Lung (tissue), 12 donors: Measurements from ENCODE around the gene PTPN14. TPM values are rescaled to one million over a fixed set of nuclear protein-coding genes. Genes with fewer than 3 reads are reported as not detected.
A peak's percentile ranks its signal among the peaks of the same experiment; 100 is the strongest.

Experiments
- ATAC-seq: fragments of 200-7000 bp; cut with Tn5 transposase; one replicate; pipeline ENCODE4 v1.9.1; 2020; ENCODE audit warnings: moderate number of reproducible peaks; ENCODE audit not compliant: insufficient read depth, low FRiP score
- DNase-seq, 3 donors: peaks; one replicate each; pipeline ENCODE4 v3.0.0-alpha.2; 2013 to 2017
- H3K27ac ChIP-seq, 2 donors: one replicate each; pipeline ENCODE4 v1.5.1; 2013; ENCODE audit warnings: mild to moderate bottlenecking in 2 of 2, moderate library complexity in 2 of 2, control low read depth in 1 of 2, inconsistent platforms in 1 of 2, low read depth in 1 of 2, low read length in 1 of 2
- H3K27me3 ChIP-seq, 3 donors: one replicate each; pipeline ENCODE4 v1.5.1; 2013; ENCODE audit warnings: low read length in 2 of 3; ENCODE audit not compliant: control insufficient read depth in 3 of 3, insufficient read depth in 3 of 3
- H3K36me3 ChIP-seq, 4 donors: one replicate each; pipeline ENCODE4 v1.5.1; 2013; ENCODE audit warnings: low read length in 4 of 4, mild to moderate bottlenecking in 1 of 4, moderate library complexity in 1 of 4; ENCODE audit not compliant: control insufficient read depth in 4 of 4, insufficient read depth in 4 of 4
- H3K4me1 ChIP-seq, 5 donors: one replicate each; pipeline ENCODE4 v1.5.1; 2013; ENCODE audit warnings: low read length in 5 of 5, mild to moderate bottlenecking in 2 of 5, moderate library complexity in 1 of 5; ENCODE audit not compliant: control insufficient read depth in 5 of 5, insufficient read depth in 5 of 5
- H3K4me3 ChIP-seq: one replicate; pipeline ENCODE4 v1.5.1; 2013; ENCODE audit warnings: mild to moderate bottlenecking, control low read depth, moderate library complexity
- H3K9ac ChIP-seq, 2 donors: one replicate each; pipeline ENCODE4 v1.5.1; 2013; ENCODE audit warnings: low read length in 2 of 2, control low read depth in 1 of 2; ENCODE audit not compliant: insufficient read depth in 1 of 2
- H3K9me3 ChIP-seq, 4 donors: one replicate each; pipeline ENCODE4 v1.5.1; 2013; ENCODE audit warnings: low read length in 3 of 4, mild to moderate bottlenecking in 1 of 4, moderate library complexity in 1 of 4; ENCODE audit not compliant: control insufficient read depth in 4 of 4, insufficient read depth in 3 of 4
- CTCF ChIP-seq: IDR thresholded peaks from 2 replicates; pipeline ENCODE4 v1.5.1; 2012; ENCODE audit warnings: mild to moderate bottlenecking; ENCODE audit errors: control extremely low read depth, extremely low read depth
- WGBS, 2 donors: extraction: QIAGEN DNeasy Blood & Tissue Kit; methylation state at CpG; one replicate each; pipeline ENCODE4 v1.1.7; 2013; 5-methylcytosine and 5-hydroxymethylcytosine counted together
- polyA plus RNA-seq, 2 donors: library from polyadenylated mRNA; stranded (reverse); fragments of 200-250 nt; gene quantifications; one replicate each; pipeline ENCODE4 v1.2.1, GENCODE V29; 2013
- total RNA-seq, 2 donors: library from RNA; depleted of rRNA in 1 of 2; stranded (reverse); fragments of >200 nt in 1 of 2; gene quantifications; one replicate each; pipeline ENCODE4 v1.2.1, GENCODE V29; 2014 to 2021
- donor health status: control.
- donor health status: control.
- donor health status: Bipolar disorder and iron deficiency.
- donor health status: healthy.
- donor health status: DM: yes; HTN: yes; CAD: no.

Gene PTPN14
- total and polyA plus RNA-seq, 4 donors: 4.4 to 43.2 (median 15.2) TPM

GRCh38 chr1:214563881-214564280 is 12.5 kb upstream of the PTPN14 start:
- no peak for TF ChIP-seq CTCF
- Histone ChIP-seq H3K9ac (no peak overlapping the region), H3K27ac (no peak overlapping the region), H3K4me3 (no peak overlapping the region), H3K27me3 (no peaks in the 10 kb centered on the region), H3K9me3 (no peaks in the 10 kb centered on the region), H3K36me3 (no peaks in the 10 kb centered on the region), H3K4me1 (peaks cover 0 to 4% (median 0%) of the 10 kb centered on the region in 5 donors)
- no peak for DNase-seq
- no peak for ATAC-seq

- H3K27me3 ChIP-seq: no peaks in the 10 kb centered on the region
- no peak overlapping the region for H3K4me3 ChIP-seq
- ATAC-seq (peak; percentile 71), DNase-seq (no peak)
- no peaks in the 10 kb centered on the region for H3K9me3 ChIP-seq
- no peak overlapping the region for H3K27ac ChIP-seq
- 53 to 54% methylated on average over 8 of the region's 8 CpGs for WGBS, 2 donors
- TF ChIP-seq CTCF: no peak
- H3K9ac ChIP-seq: no peak overlapping the region
- no peaks in the 10 kb centered on the region for H3K36me3 ChIP-seq
- H3K4me1 ChIP-seq: no peaks in the 10 kb centered on the region
Measured at GRCh38 chr1:214557952-214558735, 6.7 kb upstream of the PTPN14 start.

DNA sequence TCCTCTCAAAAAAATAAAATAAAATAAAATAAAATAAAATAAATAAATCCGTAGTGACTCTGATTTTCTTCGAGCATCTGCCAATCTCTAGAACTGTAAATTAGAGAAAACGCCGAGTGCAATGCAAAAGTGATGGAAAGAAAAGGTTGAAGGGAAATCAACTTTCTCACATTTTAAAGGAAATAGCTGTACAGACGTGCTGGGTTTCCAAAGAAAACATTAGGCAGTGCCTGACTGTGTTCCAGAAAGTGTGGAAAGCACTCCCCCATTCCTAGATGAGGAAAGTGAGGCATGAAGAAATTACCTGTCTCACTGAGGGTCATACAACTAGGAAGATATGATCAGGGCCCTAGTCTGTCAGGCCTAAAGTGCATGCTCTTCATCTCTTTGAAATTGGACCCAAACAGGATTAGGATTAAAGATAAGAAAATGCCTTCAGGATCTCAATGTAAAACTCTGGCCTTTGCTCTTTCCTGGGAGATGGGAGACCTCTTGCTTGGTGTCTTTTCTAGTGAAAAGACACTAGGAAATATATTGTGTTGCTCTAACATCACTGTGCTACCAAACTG is 1.8 kb upstream of the PTPN14 start:
- no peak for DNase-seq
- Histone ChIP-seq H3K4me1 (peaks cover 7 to 25% (median 17%) of the 10 kb centered on the region in 5 donors), H3K27ac (no peak overlapping the region), H3K9ac (no peak overlapping the region), H3K27me3 (no peaks in the 10 kb centered on the region), H3K36me3 (no peaks in the 10 kb centered on the region), H3K9me3 (no peaks in the 10 kb centered on the region), H3K4me3 (no peak overlapping the region)
- ATAC-seq: no peak
- no peak for TF ChIP-seq CTCF
- WGBS, 2 donors: 88% methylated on average over 5 of the region's 5 CpGs
